WTC11 (cell line): Measurements from ENCODE around the gene LRP1. TPM values are rescaled to one million over a fixed set of nuclear protein-coding genes. Genes with fewer than 3 reads are reported as not detected.

Source experiments
- ATAC-seq: fragments of 200-7000 bp; cut with Tn5 transposase; 2 replicates; pipeline ENCODE4 v1.10.0; 2021; ENCODE audit warnings: mild to moderate bottlenecking, moderate library complexity
- CTCF ChIA-PET: fragments of 300-600 bp; sonication (Branson Sonifier 250); formaldehyde crosslinking; loops from one replicate; lab custom pipeline; 2021; ENCODE audit warnings: antibody characterized with exemption; lab: Charles Lee
- POLR2A ChIA-PET: fragments of 350-600 bp; sonication (Branson Sonifier 250); formaldehyde crosslinking; loops from one replicate; lab custom pipeline; 2021; ENCODE audit warnings: antibody characterized with exemption; lab: Charles Lee
- DNase-seq: peaks from one replicate; pipeline ENCODE4 v3.0.0; 2021; ENCODE audit warnings: low spot score
- H3K27ac Mint-ChIP-seq: 2 replicates; pipeline ENCODE4 v1.8.0; 2021; ENCODE audit warnings: mixed read lengths
- H3K27me3 Mint-ChIP-seq: 2 replicates; pipeline ENCODE4 v1.8.0; 2021; ENCODE audit warnings: low read depth, mild to moderate bottlenecking, moderate library complexity, mixed read lengths
- H3K36me3 Mint-ChIP-seq: 2 replicates; pipeline ENCODE4 v1.8.0; 2021; ENCODE audit warnings: mixed read lengths
- H3K4me1 Mint-ChIP-seq: 2 replicates; pipeline ENCODE4 v1.8.0; 2022; ENCODE audit warnings: mixed read lengths
- H3K4me3 Mint-ChIP-seq: 2 replicates; pipeline ENCODE4 v1.8.0; 2021; ENCODE audit warnings: mild to moderate bottlenecking, moderate library complexity, mixed read lengths
- H3K9me3 Mint-ChIP-seq: 2 replicates; pipeline ENCODE4 v1.8.0; 2021; ENCODE audit warnings: mixed read lengths
- ELF4 ChIP-seq: sonication (generic); formaldehyde crosslinking; IDR thresholded peaks from 2 replicates; pipeline ENCODE4 v1.8.1; 2022; ENCODE audit warnings: low read depth, mild to moderate bottlenecking, moderate library complexity, missing genetic modification reagents
- ERG ChIP-seq: fragments of 250-450 bp; sonication (Bioruptor Pico); IDR thresholded peaks from 2 replicates; pipeline ENCODE4 v1.8.0; 2021; ENCODE audit warnings: mild to moderate bottlenecking
- ESRRA ChIP-seq: sonication (generic); formaldehyde crosslinking; IDR thresholded peaks from 2 replicates; pipeline ENCODE4 v1.8.1; 2022; ENCODE audit warnings: mild to moderate bottlenecking, missing genetic modification reagents, borderline replicate concordance
- FOXJ3 ChIP-seq: sonication (generic); formaldehyde crosslinking; IDR thresholded peaks from 2 replicates; pipeline ENCODE4 v1.9.0; 2021; ENCODE audit warnings: missing genetic modification reagents, mild to moderate bottlenecking, borderline replicate concordance
- FOXP1 ChIP-seq: sonication (generic); formaldehyde crosslinking; IDR thresholded peaks from 2 replicates; pipeline ENCODE4 v1.8.0; 2022; ENCODE audit warnings: missing genetic modification reagents, mild to moderate bottlenecking, moderate library complexity, borderline replicate concordance
- MLX ChIP-seq: sonication (generic); formaldehyde crosslinking; IDR thresholded peaks from 2 replicates; pipeline ENCODE4 v1.8.1; 2023; ENCODE audit warnings: mild to moderate bottlenecking, missing genetic modification reagents, moderate library complexity
- NFATC4 ChIP-seq: fragments of 250-450 bp; sonication (Bioruptor Pico); IDR thresholded peaks from 2 replicates; pipeline ENCODE4 v1.9.0; 2021; ENCODE audit warnings: mild to moderate bottlenecking
- NR1H2 ChIP-seq: sonication (generic); formaldehyde crosslinking; IDR thresholded peaks from 2 replicates; pipeline ENCODE4 v1.9.0; 2021; ENCODE audit warnings: mild to moderate bottlenecking, moderate library complexity, missing genetic modification reagents
- OVOL2 ChIP-seq: fragments of 250-450 bp; sonication (Bioruptor Pico); IDR thresholded peaks from 2 replicates; pipeline ENCODE4 v1.9.0; 2021; ENCODE audit warnings: mild to moderate bottlenecking, borderline replicate concordance
- RORB ChIP-seq: fragments of 250-450 bp; sonication (Bioruptor Pico); IDR thresholded peaks from 2 replicates; pipeline ENCODE4 v1.9.0; 2021; ENCODE audit warnings: mild to moderate bottlenecking
- ZNF232 ChIP-seq: sonication (generic); formaldehyde crosslinking; IDR thresholded peaks from 2 replicates; pipeline ENCODE4 v1.8.0; 2022; ENCODE audit warnings: mild to moderate bottlenecking, missing genetic modification reagents
- ZNF263 ChIP-seq: sonication (generic); formaldehyde crosslinking; IDR thresholded peaks from 2 replicates; pipeline ENCODE4 v1.8.1; 2022; ENCODE audit warnings: low read depth, mild to moderate bottlenecking, moderate library complexity, missing genetic modification reagents
- ZNF396 ChIP-seq: fragments of 250-450 bp; sonication (Bioruptor Pico); IDR thresholded peaks from 2 replicates; pipeline ENCODE4 v1.8.0; 2021; ENCODE audit warnings: mild to moderate bottlenecking, moderate library complexity, borderline replicate concordance
- ZNF671 ChIP-seq: fragments of 250-450 bp; sonication (Bioruptor Pico); IDR thresholded peaks from 2 replicates; pipeline ENCODE4 v1.8.0; 2021; ENCODE audit warnings: mild to moderate bottlenecking
- total RNA-seq: library from RNA; stranded (reverse); gene quantifications from 3 replicates; pipeline ENCODE4 v1.2.3, GENCODE V29; 2021
- TF ChIP-seq, protein P1 (sequence below): sonication (generic); formaldehyde crosslinking; IDR thresholded peaks from 2 replicates; pipeline ENCODE4 v1.8.1; 2022; ENCODE audit warnings: missing genetic modification reagents, borderline replicate concordance
- TF ChIP-seq, protein P2 (sequence below): sonication (generic); formaldehyde crosslinking; IDR thresholded peaks from 2 replicates; pipeline ENCODE4 v1.8.1; 2023; ENCODE audit warnings: mild to moderate bottlenecking, missing genetic modification reagents, borderline replicate concordance
- TF ChIP-seq, protein P3 (sequence below): sonication (generic); formaldehyde crosslinking; IDR thresholded peaks from 2 replicates; pipeline ENCODE4 v1.8.0; 2022; ENCODE audit warnings: missing genetic modification reagents

Gene LRP1
- total RNA-seq, 1 experiment from 2014 or later: 120 TPM

DNA sequence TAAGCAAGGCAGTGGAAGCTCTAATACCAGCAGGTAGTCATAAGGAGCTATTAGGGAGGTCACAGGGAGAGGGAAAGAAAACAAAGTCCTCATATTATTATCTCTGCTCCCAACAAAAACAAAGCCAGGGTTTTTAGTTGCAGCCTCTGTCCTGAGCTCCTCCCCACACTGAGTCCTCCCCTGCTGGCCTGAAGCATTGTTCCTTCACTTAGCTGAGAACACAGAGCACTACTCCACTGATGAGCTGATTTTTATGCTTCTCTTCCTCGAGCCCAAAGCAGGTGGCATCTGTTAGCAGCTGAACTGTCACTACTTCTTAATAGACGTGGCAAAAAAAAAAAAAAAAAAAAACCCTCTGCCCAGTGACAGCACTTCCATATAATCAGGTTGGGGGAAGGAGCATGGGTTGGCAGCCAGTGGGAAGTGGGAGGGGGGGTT, 133.2 kb downstream of the LRP1 start:
- Mint-ChIP-seq H3K4me3 (no peak overlapping the region), H3K27me3 (no peaks in the 10 kb centered on the region), H3K4me1 (peaks cover 12% of the 10 kb centered on the region), H3K36me3 (peaks cover 15% of the 10 kb centered on the region), H3K9me3 (no peaks in the 10 kb centered on the region), H3K27ac (no peak overlapping the region)
- ATAC-seq: peak; percentile 73
- ChIA-PET POLR2A (interaction anchor here (0.6 to 1.1 kb wide), 4 partner anchors 12 to 191 kb away, joined by 3 to 5 read pairs (median 5); no protein-coding TSS in a partner anchor), CTCF (interaction anchor here (0.6 to 3.4 kb wide), 23 partner anchors 9 to 227 kb away, joined by 3 to 56 read pairs (median 5); partner anchors contain the start of genes GLI1, INHBE, LRP1 and STAC3)
- TF ChIP-seq NFATC4: no peak
- no peak for TF ChIP-seq RORB (CRISPR knock-in tag)
- TF ChIP-seq ZNF263 (CRISPR knock-in tag): peak; percentile 83; the same call in 1 of the 2 replicates
- TF ChIP-seq FOXP1 (CRISPR knock-in tag): no peak
- no peak for TF ChIP-seq ZNF396
- DNase-seq: no peak

GRCh38 chr12:57262126-57262822, 134.0 kb downstream of the LRP1 start:
- TF ChIP-seq ERG (CRISPR knock-in tag) (no peak), OVOL2 (CRISPR knock-in tag) (no peak), ZNF671 (CRISPR knock-in tag) (no peak), MLX (CRISPR knock-in tag) (no peak), FOXJ3 (no peak), NR1H2 (CRISPR knock-in tag) (no peak), ELF4 (CRISPR knock-in tag) (no peak), ZNF232 (no peak), ESRRA (CRISPR knock-in tag) (no peak)
- TF ChIP-seq, protein P1, sequence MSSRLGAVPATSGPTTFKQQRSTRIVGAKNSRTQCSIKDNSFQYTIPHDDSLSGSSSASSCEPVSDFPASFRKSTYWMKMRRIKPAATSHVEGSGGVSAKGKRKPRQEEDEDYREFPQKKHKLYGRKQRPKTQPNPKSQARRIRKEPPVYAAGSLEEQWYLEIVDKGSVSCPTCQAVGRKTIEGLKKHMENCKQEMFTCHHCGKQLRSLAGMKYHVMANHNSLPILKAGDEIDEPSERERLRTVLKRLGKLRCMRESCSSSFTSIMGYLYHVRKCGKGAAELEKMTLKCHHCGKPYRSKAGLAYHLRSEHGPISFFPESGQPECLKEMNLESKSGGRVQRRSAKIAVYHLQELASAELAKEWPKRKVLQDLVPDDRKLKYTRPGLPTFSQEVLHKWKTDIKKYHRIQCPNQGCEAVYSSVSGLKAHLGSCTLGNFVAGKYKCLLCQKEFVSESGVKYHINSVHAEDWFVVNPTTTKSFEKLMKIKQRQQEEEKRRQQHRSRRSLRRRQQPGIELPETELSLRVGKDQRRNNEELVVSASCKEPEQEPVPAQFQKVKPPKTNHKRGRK (CRISPR knock-in tag): no peak
- TF ChIP-seq, protein P2, sequence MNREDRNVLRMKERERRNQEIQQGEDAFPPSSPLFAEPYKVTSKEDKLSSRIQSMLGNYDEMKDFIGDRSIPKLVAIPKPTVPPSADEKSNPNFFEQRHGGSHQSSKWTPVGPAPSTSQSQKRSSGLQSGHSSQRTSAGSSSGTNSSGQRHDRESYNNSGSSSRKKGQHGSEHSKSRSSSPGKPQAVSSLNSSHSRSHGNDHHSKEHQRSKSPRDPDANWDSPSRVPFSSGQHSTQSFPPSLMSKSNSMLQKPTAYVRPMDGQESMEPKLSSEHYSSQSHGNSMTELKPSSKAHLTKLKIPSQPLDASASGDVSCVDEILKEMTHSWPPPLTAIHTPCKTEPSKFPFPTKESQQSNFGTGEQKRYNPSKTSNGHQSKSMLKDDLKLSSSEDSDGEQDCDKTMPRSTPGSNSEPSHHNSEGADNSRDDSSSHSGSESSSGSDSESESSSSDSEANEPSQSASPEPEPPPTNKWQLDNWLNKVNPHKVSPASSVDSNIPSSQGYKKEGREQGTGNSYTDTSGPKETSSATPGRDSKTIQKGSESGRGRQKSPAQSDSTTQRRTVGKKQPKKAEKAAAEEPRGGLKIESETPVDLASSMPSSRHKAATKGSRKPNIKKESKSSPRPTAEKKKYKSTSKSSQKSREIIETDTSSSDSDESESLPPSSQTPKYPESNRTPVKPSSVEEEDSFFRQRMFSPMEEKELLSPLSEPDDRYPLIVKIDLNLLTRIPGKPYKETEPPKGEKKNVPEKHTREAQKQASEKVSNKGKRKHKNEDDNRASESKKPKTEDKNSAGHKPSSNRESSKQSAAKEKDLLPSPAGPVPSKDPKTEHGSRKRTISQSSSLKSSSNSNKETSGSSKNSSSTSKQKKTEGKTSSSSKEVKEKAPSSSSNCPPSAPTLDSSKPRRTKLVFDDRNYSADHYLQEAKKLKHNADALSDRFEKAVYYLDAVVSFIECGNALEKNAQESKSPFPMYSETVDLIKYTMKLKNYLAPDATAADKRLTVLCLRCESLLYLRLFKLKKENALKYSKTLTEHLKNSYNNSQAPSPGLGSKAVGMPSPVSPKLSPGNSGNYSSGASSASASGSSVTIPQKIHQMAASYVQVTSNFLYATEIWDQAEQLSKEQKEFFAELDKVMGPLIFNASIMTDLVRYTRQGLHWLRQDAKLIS (CRISPR knock-in tag): no peak
- TF ChIP-seq, protein P3, sequence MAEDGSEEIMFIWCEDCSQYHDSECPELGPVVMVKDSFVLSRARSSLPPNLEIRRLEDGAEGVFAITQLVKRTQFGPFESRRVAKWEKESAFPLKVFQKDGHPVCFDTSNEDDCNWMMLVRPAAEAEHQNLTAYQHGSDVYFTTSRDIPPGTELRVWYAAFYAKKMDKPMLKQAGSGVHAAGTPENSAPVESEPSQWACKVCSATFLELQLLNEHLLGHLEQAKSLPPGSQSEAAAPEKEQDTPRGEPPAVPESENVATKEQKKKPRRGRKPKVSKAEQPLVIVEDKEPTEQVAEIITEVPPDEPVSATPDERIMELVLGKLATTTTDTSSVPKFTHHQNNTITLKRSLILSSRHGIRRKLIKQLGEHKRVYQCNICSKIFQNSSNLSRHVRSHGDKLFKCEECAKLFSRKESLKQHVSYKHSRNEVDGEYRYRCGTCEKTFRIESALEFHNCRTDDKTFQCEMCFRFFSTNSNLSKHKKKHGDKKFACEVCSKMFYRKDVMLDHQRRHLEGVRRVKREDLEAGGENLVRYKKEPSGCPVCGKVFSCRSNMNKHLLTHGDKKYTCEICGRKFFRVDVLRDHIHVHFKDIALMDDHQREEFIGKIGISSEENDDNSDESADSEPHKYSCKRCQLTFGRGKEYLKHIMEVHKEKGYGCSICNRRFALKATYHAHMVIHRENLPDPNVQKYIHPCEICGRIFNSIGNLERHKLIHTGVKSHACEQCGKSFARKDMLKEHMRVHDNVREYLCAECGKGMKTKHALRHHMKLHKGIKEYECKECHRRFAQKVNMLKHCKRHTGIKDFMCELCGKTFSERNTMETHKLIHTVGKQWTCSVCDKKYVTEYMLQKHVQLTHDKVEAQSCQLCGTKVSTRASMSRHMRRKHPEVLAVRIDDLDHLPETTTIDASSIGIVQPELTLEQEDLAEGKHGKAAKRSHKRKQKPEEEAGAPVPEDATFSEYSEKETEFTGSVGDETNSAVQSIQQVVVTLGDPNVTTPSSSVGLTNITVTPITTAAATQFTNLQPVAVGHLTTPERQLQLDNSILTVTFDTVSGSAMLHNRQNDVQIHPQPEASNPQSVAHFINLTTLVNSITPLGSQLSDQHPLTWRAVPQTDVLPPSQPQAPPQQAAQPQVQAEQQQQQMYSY (CRISPR knock-in tag): no peak
- no peak for ATAC-seq
- H3K36me3 Mint-ChIP-seq: peaks cover 19% of the 10 kb centered on the region
- ChIA-PET CTCF (interaction anchor here (0.6 to 4.6 kb wide), 17 partner anchors 8 to 214 kb away, joined by 3 to 56 read pairs (median 15); partner anchors contain the start of genes GLI1, INHBE and STAC3), POLR2A (interaction anchor here (1.1 kb wide), 1 partner anchor 190 kb away, joined by 5 read pairs; no protein-coding TSS in a partner anchor)
- no peaks in the 10 kb centered on the region for H3K27me3 Mint-ChIP-seq
- no peak overlapping the region for H3K27ac Mint-ChIP-seq
- no peak overlapping the region for H3K4me3 Mint-ChIP-seq
- no peak for DNase-seq
- H3K4me1 Mint-ChIP-seq: peaks cover 12% of the 10 kb centered on the region
- H3K9me3 Mint-ChIP-seq: no peaks in the 10 kb centered on the region
